HFF-Myc (cell line): Measurements from ENCODE around the gene LGALS9.

ENCODE experiments used
- DNase-seq: peaks from one replicate; pipeline ENCODE4 v3.0.0-alpha.2; 2011; ENCODE audit warnings: low read depth; ENCODE audit errors: extremely low read depth
- H3K4me3 ChIP-seq: replicated peaks from 2 replicates; pipeline ENCODE4 v1.5.1; 2011; ENCODE audit warnings: low read depth, mild to moderate bottlenecking, control low read depth, low read length
- TF ChIP-seq, protein P1 (sequence below): IDR thresholded peaks from 2 replicates; pipeline ENCODE4 v1.5.1; 2012; ENCODE audit warnings: mild to moderate bottlenecking, low read depth, low read length, control low read depth; ENCODE audit errors: missing control alignments

Gene LGALS9

DNA sequence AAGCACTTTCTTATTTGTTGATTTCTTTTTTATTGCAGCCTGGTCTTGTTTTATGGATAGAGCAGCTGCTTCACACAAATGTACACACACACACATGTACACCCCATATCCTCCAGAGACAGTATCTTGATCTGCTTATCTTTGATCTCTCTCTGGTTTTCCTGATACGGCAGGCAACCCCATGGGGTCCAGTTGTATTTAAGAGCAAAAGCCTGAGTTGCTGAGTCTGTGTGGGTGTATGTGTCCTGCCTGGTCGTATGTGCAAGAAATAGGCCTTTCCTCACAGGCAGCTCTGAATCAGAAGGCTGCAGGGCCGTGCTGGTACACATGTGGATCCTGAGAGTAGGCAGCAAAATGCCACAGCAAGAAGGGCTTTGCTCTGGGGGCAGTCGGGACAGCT lies 14.6 kb upstream of the LGALS9 start:
- TF ChIP-seq, protein P1, sequence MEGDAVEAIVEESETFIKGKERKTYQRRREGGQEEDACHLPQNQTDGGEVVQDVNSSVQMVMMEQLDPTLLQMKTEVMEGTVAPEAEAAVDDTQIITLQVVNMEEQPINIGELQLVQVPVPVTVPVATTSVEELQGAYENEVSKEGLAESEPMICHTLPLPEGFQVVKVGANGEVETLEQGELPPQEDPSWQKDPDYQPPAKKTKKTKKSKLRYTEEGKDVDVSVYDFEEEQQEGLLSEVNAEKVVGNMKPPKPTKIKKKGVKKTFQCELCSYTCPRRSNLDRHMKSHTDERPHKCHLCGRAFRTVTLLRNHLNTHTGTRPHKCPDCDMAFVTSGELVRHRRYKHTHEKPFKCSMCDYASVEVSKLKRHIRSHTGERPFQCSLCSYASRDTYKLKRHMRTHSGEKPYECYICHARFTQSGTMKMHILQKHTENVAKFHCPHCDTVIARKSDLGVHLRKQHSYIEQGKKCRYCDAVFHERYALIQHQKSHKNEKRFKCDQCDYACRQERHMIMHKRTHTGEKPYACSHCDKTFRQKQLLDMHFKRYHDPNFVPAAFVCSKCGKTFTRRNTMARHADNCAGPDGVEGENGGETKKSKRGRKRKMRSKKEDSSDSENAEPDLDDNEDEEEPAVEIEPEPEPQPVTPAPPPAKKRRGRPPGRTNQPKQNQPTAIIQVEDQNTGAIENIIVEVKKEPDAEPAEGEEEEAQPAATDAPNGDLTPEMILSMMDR = no peak
- no peak overlapping the region for H3K4me3 ChIP-seq
- DNase-seq = no peak

- H3K4me3 ChIP-seq = no peak overlapping the region
- DNase-seq = no peak
- TF ChIP-seq, protein P1 = no peak
Measured at GRCh38 chr17:27618417-27618816, 12.6 kb upstream of the LGALS9 start.

DNA sequence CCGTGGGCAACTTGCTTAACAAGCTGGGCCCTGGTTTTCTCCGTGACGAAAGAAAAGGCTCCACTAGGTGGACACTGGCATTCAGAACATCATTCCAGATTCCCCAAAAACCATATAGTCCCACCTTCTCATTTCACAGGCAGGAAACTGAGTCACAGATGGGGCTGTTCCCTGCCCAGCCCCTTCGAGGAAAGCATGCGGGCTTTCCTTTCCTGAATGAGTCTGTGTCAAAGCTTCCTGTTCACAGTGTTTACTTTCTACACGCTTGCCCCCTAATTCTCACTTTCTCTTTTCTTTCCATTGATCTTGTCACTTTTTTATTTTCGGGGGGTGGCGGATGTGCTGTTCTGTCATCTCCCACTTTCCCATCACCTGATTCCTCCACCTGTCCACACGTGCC lies 10.3 kb upstream of the LGALS9 start:
- TF ChIP-seq, protein P1 = no peak
- no peak for DNase-seq
- H3K4me3 ChIP-seq = no peak overlapping the region

DNA sequence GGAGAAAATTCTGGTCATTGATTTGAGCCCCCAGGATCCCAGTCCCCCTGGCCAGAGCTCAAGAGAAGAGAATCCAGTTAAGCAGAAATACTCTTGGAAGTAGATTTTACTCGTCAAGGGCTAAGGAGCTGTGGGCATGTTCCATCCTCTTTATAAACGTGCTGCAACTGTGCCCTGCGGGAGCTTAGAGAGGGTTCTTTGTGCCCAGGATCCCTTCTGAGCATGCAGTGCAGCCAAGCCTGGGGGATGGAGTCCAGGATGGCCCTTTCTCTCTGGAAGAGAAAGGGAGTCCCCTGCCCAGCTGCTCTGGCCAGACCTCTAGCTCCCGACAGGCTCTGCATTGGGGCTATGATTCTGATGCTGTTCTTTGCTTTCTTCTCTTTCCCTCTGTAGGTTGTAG lies 9.5 kb upstream of the LGALS9 start:
- TF ChIP-seq, protein P1 = no peak
- DNase-seq = no peak
- no peak overlapping the region for H3K4me3 ChIP-seq

- TF ChIP-seq, protein P1 = no peak
- DNase-seq = no peak
Measured at GRCh38 chr17:27621942-27622559, 8.9 kb upstream of the LGALS9 start.

DNA sequence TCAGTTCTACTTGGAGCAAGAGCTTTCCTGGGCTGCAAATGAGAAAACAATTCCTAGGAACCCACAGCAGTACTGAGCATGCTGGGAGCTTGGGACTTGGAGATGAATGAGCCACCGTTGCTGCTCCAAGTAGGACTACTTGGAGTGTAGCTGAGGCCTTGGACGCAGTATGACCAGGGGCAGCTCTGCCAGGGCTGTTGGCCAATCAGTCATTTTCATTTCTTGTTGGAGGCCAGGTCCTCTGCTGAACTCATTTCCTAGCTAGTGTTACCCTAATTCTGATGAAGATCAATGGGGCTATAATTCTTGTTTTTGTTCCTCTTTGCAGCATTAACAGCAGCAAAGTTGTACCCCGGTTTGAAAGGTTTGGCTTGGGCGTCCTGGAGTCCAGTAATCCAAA lies 8.0 kb upstream of the LGALS9 start:
- no peak for DNase-seq
- TF ChIP-seq, protein P1 = no peak
- no peak overlapping the region for H3K4me3 ChIP-seq

More at GRCh38 chr17:27621942-27622559, 8.9 kb upstream of the LGALS9 start:
- no peak overlapping the region for H3K4me3 ChIP-seq

DNA sequence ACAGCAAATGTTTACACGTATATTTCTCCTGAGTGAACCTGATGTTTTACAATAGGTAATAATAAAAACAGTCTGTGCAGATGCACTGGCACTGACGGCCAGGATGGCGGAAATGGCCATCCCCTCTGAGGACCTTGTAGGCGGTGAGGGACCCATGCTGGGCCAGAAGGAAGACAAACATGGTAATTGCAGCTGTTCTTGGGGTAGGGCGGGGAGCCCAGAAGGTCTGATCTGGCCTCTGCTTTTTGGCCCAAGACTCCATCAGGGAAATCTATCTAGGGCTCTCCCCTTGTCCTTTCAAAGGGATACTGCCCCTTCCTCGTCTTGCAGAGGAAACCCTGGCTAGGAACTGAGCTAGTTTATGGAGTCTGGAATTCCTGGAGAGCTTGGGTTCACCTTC lies 7.4 kb upstream of the LGALS9 start:
- no peak for DNase-seq
- TF ChIP-seq, protein P1 = no peak

More for the DNA sequence above, 7.4 kb upstream of the LGALS9 start:
- H3K4me3 ChIP-seq = no peak overlapping the region
